ENCODE results near the gene KNSTRN. TPM values are rescaled to one million over a fixed set of nuclear protein-coding genes. Genes with fewer than 3 reads are reported as not detected.

Gene KNSTRN
- total and polyA plus RNA-seq, 2 of the 13 experiments (the other 11 are each of a cell fraction or from before 2014, with no cell fraction given), result 20.3 to 62.3 TPM

DNA sequence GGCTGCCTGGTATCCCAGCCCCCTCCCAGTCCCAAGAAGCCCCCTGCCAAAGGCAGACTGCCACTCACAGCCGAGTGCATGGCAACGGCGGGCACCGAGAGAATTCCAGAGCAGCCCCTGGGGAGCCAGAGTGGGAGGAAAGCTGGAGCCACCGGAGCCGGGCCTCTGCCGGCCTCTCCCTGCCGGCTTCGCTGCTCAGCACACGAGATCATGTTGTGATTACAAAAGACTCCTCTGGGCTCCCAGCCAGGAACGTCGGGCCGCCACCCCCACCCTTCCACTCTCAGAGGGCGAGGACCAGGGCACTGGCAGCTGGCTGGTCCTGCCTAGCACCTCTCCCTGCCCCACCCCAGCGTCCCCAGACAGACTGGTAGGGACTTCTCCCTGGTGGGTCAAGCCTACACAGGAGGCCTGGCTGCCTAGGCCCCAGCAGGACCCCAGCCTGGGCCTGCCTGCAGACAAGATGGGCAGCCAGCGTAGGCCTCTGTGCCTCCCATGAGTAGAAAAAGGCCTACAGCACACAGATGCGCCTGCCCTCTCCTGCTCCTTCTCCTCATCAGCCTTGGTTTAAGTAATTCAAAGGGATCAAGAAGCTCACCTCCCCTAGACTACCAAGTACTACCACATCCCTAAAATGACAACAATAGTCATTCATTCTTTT is 41.7 kb upstream of the KNSTRN start, which contains the start of gene CCDC9B (continued):
- TF ChIP-seq, protein P1, sequence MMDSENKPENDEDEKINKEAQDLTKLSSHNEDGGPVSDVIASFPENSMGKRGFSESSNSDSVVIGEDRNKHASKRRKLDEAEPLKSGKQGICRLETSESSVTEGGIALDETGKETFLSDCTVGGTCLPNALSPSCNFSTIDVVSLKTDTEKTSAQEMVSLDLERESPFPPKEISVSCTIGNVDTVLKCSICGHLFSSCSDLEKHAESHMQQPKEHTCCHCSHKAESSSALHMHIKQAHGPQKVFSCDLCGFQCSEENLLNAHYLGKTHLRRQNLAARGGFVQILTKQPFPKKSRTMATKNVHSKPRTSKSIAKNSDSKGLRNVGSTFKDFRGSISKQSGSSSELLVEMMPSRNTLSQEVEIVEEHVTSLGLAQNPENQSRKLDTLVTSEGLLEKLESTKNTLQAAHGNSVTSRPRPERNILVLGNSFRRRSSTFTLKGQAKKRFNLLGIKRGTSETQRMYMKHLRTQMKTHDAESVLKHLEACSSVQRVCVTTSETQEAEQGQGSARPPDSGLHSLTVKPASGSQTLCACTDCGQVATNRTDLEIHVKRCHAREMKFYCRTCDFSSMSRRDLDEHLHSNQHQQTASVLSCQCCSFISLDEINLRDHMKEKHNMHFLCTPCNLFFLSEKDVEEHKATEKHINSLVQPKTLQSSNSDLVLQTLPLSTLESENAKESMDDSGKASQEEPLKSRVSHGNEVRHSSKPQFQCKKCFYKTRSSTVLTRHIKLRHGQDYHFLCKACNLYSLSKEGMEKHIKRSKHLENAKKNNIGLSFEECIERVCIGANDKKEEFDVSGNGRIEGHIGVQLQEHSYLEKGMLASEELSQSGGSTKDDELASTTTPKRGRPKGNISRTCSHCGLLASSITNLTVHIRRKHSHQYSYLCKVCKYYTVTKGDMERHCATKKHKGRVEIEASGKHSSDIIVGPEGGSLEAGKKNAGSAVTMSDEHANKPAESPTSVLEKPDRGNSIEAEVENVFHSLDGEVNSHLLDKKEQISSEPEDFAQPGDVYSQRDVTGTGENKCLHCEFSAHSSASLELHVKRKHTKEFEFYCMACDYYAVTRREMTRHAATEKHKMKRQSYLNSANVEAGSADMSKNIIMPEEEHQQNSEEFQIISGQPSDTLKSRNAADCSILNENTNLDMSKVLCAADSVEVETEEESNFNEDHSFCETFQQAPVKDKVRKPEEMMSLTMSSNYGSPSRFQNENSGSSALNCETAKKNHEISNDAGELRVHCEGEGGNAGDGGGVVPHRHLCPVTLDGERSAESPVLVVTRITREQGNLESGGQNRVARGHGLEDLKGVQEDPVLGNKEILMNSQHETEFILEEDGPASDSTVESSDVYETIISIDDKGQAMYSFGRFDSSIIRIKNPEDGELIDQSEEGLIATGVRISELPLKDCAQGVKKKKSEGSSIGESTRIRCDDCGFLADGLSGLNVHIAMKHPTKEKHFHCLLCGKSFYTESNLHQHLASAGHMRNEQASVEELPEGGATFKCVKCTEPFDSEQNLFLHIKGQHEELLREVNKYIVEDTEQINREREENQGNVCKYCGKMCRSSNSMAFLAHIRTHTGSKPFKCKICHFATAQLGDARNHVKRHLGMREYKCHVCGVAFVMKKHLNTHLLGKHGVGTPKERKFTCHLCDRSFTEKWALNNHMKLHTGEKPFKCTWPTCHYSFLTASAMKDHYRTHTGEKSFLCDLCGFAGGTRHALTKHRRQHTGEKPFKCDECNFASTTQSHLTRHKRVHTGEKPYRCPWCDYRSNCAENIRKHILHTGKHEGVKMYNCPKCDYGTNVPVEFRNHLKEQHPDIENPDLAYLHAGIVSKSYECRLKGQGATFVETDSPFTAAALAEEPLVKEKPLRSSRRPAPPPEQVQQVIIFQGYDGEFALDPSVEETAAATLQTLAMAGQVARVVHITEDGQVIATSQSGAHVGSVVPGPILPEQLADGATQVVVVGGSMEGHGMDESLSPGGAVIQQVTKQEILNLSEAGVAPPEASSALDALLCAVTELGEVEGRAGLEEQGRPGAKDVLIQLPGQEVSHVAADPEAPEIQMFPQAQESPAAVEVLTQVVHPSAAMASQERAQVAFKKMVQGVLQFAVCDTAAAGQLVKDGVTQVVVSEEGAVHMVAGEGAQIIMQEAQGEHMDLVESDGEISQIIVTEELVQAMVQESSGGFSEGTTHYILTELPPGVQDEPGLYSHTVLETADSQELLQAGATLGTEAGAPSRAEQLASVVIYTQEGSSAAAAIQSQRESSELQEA (CRISPR knock-in tag; IDR thresholded peaks at IDR 0.05; ENCODE audit: not compliant biosample characterization), result no peak
- TF ChIP-seq, protein P2, sequence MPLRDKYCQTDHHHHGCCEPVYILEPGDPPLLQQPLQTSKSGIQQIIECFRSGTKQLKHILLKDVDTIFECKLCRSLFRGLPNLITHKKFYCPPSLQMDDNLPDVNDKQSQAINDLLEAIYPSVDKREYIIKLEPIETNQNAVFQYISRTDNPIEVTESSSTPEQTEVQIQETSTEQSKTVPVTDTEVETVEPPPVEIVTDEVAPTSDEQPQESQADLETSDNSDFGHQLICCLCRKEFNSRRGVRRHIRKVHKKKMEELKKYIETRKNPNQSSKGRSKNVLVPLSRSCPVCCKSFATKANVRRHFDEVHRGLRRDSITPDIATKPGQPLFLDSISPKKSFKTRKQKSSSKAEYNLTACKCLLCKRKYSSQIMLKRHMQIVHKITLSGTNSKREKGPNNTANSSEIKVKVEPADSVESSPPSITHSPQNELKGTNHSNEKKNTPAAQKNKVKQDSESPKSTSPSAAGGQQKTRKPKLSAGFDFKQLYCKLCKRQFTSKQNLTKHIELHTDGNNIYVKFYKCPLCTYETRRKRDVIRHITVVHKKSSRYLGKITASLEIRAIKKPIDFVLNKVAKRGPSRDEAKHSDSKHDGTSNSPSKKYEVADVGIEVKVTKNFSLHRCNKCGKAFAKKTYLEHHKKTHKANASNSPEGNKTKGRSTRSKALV (CRISPR knock-in tag; IDR thresholded peaks at IDR 0.05), result no peak
- TF ChIP-seq ZNF354B (CRISPR knock-in tag; IDR thresholded peaks at IDR 0.05) (no peak), TCF7L2 (IDR thresholded peaks at IDR 0.05; ENCODE audit: low read depth, low read length) (no peak), AGO1 (IDR thresholded peaks at IDR 0.05; ENCODE audit: low read depth, low read length, poor library complexity, severe bottlenecking) (no peak), ZNF124 (CRISPR knock-in tag; IDR thresholded peaks at IDR 0.05) (no peak), ZNF530 (CRISPR knock-in tag; IDR thresholded peaks at IDR 0.05; ENCODE audit: low read depth) (no peak), ATF1 (CRISPR knock-in tag; IDR thresholded peaks at IDR 0.05) (no peak), ZNF562 (CRISPR knock-in tag; IDR thresholded peaks at IDR 0.05; ENCODE audit: borderline replicate concordance) (no peak), ZNF274 (CRISPR knock-in tag; IDR thresholded peaks at IDR 0.05) (no peak), ZNF746 (CRISPR knock-in tag; IDR thresholded peaks at IDR 0.05) (no peak), ZC3H13 (CRISPR knock-in tag; IDR thresholded peaks at IDR 0.05) (no peak)
- TF ChIP-seq, protein P3, sequence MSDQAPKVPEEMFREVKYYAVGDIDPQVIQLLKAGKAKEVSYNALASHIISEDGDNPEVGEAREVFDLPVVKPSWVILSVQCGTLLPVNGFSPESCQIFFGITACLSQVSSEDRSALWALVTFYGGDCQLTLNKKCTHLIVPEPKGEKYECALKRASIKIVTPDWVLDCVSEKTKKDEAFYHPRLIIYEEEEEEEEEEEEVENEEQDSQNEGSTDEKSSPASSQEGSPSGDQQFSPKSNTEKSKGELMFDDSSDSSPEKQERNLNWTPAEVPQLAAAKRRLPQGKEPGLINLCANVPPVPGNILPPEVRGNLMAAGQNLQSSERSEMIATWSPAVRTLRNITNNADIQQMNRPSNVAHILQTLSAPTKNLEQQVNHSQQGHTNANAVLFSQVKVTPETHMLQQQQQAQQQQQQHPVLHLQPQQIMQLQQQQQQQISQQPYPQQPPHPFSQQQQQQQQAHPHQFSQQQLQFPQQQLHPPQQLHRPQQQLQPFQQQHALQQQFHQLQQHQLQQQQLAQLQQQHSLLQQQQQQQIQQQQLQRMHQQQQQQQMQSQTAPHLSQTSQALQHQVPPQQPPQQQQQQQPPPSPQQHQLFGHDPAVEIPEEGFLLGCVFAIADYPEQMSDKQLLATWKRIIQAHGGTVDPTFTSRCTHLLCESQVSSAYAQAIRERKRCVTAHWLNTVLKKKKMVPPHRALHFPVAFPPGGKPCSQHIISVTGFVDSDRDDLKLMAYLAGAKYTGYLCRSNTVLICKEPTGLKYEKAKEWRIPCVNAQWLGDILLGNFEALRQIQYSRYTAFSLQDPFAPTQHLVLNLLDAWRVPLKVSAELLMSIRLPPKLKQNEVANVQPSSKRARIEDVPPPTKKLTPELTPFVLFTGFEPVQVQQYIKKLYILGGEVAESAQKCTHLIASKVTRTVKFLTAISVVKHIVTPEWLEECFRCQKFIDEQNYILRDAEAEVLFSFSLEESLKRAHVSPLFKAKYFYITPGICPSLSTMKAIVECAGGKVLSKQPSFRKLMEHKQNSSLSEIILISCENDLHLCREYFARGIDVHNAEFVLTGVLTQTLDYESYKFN (CRISPR knock-in tag; conservative IDR thresholded peaks at IDR 0.05), result no peak
- TF ChIP-seq, protein P4, sequence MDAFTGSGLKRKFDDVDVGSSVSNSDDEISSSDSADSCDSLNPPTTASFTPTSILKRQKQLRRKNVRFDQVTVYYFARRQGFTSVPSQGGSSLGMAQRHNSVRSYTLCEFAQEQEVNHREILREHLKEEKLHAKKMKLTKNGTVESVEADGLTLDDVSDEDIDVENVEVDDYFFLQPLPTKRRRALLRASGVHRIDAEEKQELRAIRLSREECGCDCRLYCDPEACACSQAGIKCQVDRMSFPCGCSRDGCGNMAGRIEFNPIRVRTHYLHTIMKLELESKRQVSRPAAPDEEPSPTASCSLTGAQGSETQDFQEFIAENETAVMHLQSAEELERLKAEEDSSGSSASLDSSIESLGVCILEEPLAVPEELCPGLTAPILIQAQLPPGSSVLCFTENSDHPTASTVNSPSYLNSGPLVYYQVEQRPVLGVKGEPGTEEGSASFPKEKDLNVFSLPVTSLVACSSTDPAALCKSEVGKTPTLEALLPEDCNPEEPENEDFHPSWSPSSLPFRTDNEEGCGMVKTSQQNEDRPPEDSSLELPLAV (CRISPR knock-in tag; conservative IDR thresholded peaks at IDR 0.05; ENCODE audit: low read depth), result no peak
